AG04450 (cell line): ENCODE results near the gene ZNF326. TPM values are rescaled to one million over a fixed set of nuclear protein-coding genes. Genes with fewer than 3 reads are reported as not detected.

Experiments used
- CTCF ChIA-PET: fragments of 300-600, 350-600 bp; formaldehyde crosslinking; extraction: SDS; loops from one replicate; lab custom pipeline; 2022; ENCODE audit warnings: antibody characterized with exemption, inconsistent platforms; lab: Charles Lee
- POLR2A ChIA-PET: fragments of 350-600 bp; formaldehyde crosslinking; extraction: SDS; loops from one replicate; lab custom pipeline; 2021; ENCODE audit warnings: antibody characterized with exemption, inconsistent platforms; lab: Yijun Ruan, JAX
- DNase-seq: peaks from one replicate; pipeline ENCODE4 v3.0.0-alpha.2; 2011; ENCODE audit warnings: low read depth, low spot score
- H3K27ac ChIP-seq: one replicate; pipeline ENCODE4 v1.5.1; 2012; ENCODE audit warnings: low read depth, low read length, control low read depth
- H3K27me3 ChIP-seq: one replicate; pipeline ENCODE4 v1.6.0; 2012; ENCODE audit warnings: low read length; ENCODE audit not compliant: control insufficient read depth, insufficient read depth
- H3K4me3 ChIP-seq: 2 replicates; pipeline ENCODE4 v1.5.1; 2011; ENCODE audit warnings: mild to moderate bottlenecking, low read depth, low read length, control low read depth
- H3K9me3 ChIP-seq: 2 replicates; pipeline ENCODE4 v1.5.1; 2012; ENCODE audit warnings: low read length; ENCODE audit not compliant: control insufficient read depth, insufficient read depth
- polyA plus RNA-seq: library from polyadenylated mRNA; depleted of rRNA; stranded (reverse); fragments of >200 nt; gene quantifications from 2 replicates; pipeline ENCODE4 v1.2.3, GENCODE V29; 2011
- TF ChIP-seq, protein P1 (sequence below): IDR thresholded peaks from 2 replicates; pipeline ENCODE4 v1.5.1; 2011; ENCODE audit warnings: low read depth, low read length, control low read depth, inconsistent platforms

The ZNF326 gene
- polyA plus RNA-seq, 1 experiment, result 23.3 TPM

DNA sequence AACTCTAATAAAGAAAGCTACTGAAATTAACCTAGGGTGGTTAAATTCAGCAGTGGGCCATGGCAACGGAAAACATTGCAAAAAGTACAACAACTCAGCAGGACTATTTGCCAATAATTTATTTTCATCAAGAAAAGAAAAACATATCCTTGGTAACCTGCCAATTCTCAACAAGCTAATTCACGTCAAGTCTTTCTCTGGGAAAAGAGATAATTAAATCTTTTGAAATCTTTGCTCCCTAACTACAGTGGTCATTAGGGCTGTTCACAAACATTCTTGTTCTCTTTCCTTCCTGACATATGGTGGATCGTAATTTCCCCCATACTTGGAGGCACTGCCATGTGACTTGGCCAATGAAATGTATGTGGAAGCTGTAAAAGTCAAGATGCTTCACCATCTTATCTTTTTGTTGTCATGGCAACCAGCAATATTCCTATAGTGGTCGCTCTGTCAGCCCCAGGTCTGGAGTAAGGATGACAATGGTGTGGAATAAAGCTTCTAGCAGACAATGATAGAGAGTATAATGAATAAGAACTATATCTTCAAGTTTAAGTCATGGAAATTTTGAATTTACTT is 29.6 kb upstream of the ZNF326 start:
- POLR2A ChIA-PET, result interaction anchor here (0.6 kb wide), 1 partner anchor 21 kb away, joined by 10 read pairs; no protein-coding TSS in a partner anchor
- Histone ChIP-seq H3K27me3 (no peaks in the 10 kb centered on the region), H3K4me3 (no peak overlapping the region), H3K9me3 (no peaks in the 10 kb centered on the region; the same call in 1 of the 2 replicates), H3K27ac (no peak overlapping the region)
- CTCF ChIA-PET, result interaction anchor here (0.6 to 1.3 kb wide), 3 partner anchors 122 to 161 kb away, joined by 3 to 7 read pairs (median 4); no protein-coding TSS in a partner anchor
- TF ChIP-seq, protein P1, sequence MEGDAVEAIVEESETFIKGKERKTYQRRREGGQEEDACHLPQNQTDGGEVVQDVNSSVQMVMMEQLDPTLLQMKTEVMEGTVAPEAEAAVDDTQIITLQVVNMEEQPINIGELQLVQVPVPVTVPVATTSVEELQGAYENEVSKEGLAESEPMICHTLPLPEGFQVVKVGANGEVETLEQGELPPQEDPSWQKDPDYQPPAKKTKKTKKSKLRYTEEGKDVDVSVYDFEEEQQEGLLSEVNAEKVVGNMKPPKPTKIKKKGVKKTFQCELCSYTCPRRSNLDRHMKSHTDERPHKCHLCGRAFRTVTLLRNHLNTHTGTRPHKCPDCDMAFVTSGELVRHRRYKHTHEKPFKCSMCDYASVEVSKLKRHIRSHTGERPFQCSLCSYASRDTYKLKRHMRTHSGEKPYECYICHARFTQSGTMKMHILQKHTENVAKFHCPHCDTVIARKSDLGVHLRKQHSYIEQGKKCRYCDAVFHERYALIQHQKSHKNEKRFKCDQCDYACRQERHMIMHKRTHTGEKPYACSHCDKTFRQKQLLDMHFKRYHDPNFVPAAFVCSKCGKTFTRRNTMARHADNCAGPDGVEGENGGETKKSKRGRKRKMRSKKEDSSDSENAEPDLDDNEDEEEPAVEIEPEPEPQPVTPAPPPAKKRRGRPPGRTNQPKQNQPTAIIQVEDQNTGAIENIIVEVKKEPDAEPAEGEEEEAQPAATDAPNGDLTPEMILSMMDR, result no peak
- no peak for DNase-seq

DNA sequence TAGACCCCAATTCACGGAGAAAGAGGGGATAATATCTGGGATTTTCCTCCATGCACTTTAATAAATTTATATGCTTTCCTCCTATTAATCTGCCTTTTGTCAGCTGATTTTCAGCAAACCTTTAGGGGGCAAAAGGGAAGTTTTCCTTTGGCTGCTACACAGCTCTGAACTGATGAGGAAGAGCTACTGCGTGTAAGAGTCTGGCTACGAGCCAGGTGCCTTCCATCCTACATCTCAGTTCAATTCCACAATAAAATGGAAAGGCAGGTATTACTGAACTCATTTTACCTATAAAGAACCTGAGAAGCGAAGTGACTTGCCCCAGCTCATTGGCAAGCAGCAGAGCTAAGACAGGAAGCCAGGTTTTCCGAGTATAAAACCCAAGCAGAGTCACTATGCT is 28.3 kb upstream of the ZNF326 start:
- Histone ChIP-seq H3K27me3 (no peaks in the 10 kb centered on the region), H3K27ac (no peak overlapping the region), H3K4me3 (no peak overlapping the region), H3K9me3 (no peaks in the 10 kb centered on the region; the same call in 1 of the 2 replicates)
- DNase-seq, result no peak
- TF ChIP-seq, protein P1, result no peak
- POLR2A ChIA-PET, result no interaction called here
- CTCF ChIA-PET, result no interaction called here

DNA sequence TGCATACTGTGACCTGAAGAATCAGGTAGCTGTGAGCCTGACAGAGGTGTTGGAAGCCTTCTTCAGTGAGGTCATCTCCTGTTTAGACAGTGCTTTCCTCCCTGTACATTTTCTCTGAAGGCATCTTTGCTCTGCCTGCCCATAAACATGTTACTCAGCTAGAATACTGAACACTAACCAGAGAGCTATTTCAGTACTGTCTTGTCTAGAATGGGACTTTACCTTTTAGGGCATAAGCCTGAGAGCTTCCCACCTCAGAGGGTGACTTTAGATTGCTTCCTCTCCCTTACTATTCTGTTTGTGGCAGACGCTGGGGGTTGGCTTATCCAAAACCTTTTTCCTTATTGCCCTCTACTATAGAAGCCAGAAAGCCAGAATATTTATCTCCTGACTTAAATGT is 23.3 kb upstream of the ZNF326 start:
- ChIA-PET CTCF (interaction anchor here (0.6 to 1.0 kb wide), 2 partner anchors 17 to 208 kb away, joined by 3 read pairs; no protein-coding TSS in a partner anchor), POLR2A (no interaction called here)
- no peaks in the 10 kb centered on the region for H3K9me3 ChIP-seq
- H3K4me3 ChIP-seq, result no peak overlapping the region
- TF ChIP-seq, protein P1, result no peak
- H3K27ac ChIP-seq, result no peak overlapping the region
- DNase-seq, result no peak
- H3K27me3 ChIP-seq, result no peaks in the 10 kb centered on the region

DNA sequence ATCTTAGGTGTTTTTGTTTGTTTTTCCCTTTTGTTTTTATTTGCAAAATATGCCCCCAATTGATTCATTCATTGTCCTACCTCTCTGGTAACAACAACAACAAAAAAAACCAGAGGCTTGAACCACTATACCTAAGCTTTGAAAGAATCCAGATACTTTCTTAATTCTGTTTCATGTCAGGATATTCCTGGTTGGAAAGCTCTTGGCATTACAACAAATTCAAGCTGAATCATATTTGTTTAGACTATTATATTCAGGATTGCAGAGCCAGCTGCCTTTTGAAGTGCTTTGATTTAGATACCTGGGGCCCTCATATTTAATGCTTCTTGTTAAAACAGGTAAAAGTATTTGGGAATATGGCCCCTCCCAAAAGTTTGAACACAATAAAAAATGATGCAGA is 22.9 kb upstream of the ZNF326 start:
- TF ChIP-seq, protein P1, result no peak

DNA sequence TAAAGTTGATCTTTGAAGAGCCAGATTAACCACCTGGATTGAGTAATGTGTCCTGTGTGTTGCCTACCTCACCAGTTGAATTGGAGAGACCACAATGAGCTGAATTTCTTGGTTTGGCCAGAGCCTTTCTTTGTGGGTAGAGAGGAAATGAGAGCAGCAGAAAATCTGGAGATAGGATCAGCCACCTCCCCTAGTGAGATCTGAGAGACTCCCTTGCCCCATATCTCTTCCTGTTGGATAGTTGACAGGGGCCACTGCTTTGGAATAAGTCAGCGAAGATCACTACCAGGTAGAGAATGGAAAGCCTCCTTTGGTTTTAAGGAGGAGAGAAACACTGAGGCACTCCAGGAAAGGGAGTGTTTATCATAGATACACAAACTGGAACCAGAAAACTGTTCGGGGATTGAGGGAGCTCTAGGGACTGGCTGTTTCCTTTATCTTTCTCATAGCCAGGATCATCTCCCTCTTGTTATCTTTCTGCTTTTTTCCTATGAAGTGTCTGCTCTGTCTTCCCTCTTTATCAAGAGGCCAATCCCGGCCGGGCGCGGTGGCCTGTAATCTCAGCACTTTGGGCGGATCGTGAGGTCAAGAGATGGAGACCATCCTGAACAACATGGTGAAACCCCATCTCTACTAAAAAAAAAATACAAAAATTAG is 21.3 kb upstream of the ZNF326 start:
- Histone ChIP-seq H3K27ac (no peak overlapping the region), H3K9me3 (no peaks in the 10 kb centered on the region), H3K4me3 (no peak overlapping the region), H3K27me3 (no peaks in the 10 kb centered on the region)
- ChIA-PET CTCF (no interaction called here), POLR2A (no interaction called here)
- no peak for DNase-seq
- TF ChIP-seq, protein P1, result no peak

More for the DNA sequence above, 22.9 kb upstream of the ZNF326 start:
- ChIA-PET POLR2A (no interaction called here), CTCF (interaction anchor here (0.6 to 1.1 kb wide), 2 partner anchors 16 to 208 kb away, joined by 3 to 4 read pairs; no protein-coding TSS in a partner anchor)
- Histone ChIP-seq H3K9me3 (no peaks in the 10 kb centered on the region), H3K27me3 (no peaks in the 10 kb centered on the region), H3K4me3 (no peak overlapping the region), H3K27ac (no peak overlapping the region)
- DNase-seq, result no peak
